ENCODE data around the gene COPG1.
"Not testable (repeated sequence)": the region's sequence is repeated elsewhere in the genome, so short reads cannot be mapped to it uniquely, and the experiment has no call there.

DNA sequence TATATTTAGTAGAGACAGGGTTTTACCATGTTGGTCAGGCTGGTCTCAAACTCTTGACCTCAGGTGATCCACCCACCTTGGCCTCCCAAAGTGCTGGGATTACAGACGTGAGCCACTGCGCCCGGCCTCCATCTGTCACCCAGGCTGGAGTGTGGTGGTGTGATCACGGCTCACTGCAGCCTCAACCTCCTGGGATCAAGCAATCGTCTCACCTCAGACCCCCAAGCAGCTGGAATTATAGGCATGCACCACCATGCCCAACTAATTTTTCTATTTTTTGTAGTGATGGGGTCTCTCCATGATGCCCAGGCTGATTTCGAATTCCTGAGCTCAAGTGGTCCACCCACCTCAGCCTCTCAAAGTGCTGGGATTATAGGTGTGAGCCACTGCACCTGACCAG, 15.6 kb downstream of the COPG1 start:
- TF ChIP-seq, protein P1, sequence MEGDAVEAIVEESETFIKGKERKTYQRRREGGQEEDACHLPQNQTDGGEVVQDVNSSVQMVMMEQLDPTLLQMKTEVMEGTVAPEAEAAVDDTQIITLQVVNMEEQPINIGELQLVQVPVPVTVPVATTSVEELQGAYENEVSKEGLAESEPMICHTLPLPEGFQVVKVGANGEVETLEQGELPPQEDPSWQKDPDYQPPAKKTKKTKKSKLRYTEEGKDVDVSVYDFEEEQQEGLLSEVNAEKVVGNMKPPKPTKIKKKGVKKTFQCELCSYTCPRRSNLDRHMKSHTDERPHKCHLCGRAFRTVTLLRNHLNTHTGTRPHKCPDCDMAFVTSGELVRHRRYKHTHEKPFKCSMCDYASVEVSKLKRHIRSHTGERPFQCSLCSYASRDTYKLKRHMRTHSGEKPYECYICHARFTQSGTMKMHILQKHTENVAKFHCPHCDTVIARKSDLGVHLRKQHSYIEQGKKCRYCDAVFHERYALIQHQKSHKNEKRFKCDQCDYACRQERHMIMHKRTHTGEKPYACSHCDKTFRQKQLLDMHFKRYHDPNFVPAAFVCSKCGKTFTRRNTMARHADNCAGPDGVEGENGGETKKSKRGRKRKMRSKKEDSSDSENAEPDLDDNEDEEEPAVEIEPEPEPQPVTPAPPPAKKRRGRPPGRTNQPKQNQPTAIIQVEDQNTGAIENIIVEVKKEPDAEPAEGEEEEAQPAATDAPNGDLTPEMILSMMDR (conservative IDR thresholded peaks at IDR 0.05; ENCODE audit: low read depth, low read length), result not testable (repeated sequence)
- not testable (repeated sequence) for TF ChIP-seq CEBPB (IDR thresholded peaks at IDR 0.05; ENCODE audit: low read depth, low read length); POLR2A (IDR thresholded peaks at IDR 0.05; ENCODE audit: low read depth, low read length); RAD21 (IDR thresholded peaks at IDR 0.05; ENCODE audit: low read length); RFX5 (IDR thresholded peaks at IDR 0.05; ENCODE audit: low read depth, low read length)

Data from IMR-90 (cell line).